Measurements from ENCODE around the gene ODC1. TPM values are rescaled to one million over a fixed set of nuclear protein-coding genes. Genes with fewer than 3 reads are reported as not detected.
A peak's percentile ranks its signal among the peaks of the same experiment; 100 is the strongest.

Gene ODC1
- polyA plus RNA-seq, 1 donor (not counting 4 experiments of a cell fraction or from before 2014, with no cell fraction given): 637 TPM

- peaks cover 2% of the 10 kb centered on the region for H4K20me1 ChIP-seq (ENCODE audit: control insufficient read depth, extremely low read depth, insufficient read depth, low read length)
- FAIRE-seq: no peak
- DNase-seq (ENCODE audit: low read depth, low spot score): no peak
- no peak overlapping the region for H3K4me2 ChIP-seq (ENCODE audit: control insufficient read depth, extremely low read depth, insufficient read depth, low read depth, low read length)
- H3K36me3 ChIP-seq (ENCODE audit: control insufficient read depth in 2 of 2, extremely low read depth in 1 of 2, insufficient read depth in 2 of 2, low read length in 2 of 2): peaks cover 2 to 10% of the 10 kb centered on the region in 2 experiments
- H3K9me3 ChIP-seq (ENCODE audit: control insufficient read depth, low read depth, low read length): no peaks in the 10 kb centered on the region
- H3K27me3 ChIP-seq (ENCODE audit: control insufficient read depth, extremely low read depth, insufficient read depth, low read length): no peaks in the 10 kb centered on the region
- no peak for TF ChIP-seq EZH2 (IDR thresholded peaks at IDR 0.05; ENCODE audit: low read length)
- no peak for TF ChIP-seq CTCF (optimal IDR thresholded peaks at IDR 0.05 in 1 of 3, IDR thresholded peaks at IDR 0.05 in 1 of 3, conservative IDR thresholded peaks at IDR 0.05 in 1 of 3; ENCODE audit: extremely low read depth in 1 of 3, insufficient read depth in 2 of 3, low read length in 3 of 3)
- peaks cover 4% of the 10 kb centered on the region for H3K9me1 ChIP-seq (ENCODE audit: control insufficient read depth, extremely low read depth, insufficient read depth, low read length)
- H3K4me3 ChIP-seq (ENCODE audit: control insufficient read depth in 2 of 3, extremely low read depth in 1 of 3, insufficient read depth in 2 of 3, low read depth in 1 of 3, low read length in 3 of 3): no peak overlapping the region
- H3K79me2 ChIP-seq (ENCODE audit: control insufficient read depth, insufficient read depth, low read length): no peaks in the 10 kb centered on the region
- H3K27ac ChIP-seq (ENCODE audit: control insufficient read depth, insufficient read depth, low read length): no peak overlapping the region
- no peak overlapping the region for H3K9ac ChIP-seq (ENCODE audit: control insufficient read depth, extremely low read depth, insufficient read depth, low read length)
- dilution Hi-C loops (cut with MboI; ENCODE audit: extremely low pct_ligation_motif_present, low sequenced_read_pairs): no loop called here
- no peak overlapping the region for H2AFZ ChIP-seq (ENCODE audit: control insufficient read depth, low read length)
- peaks cover 70% of the 10 kb centered on the region for H3K4me1 ChIP-seq (ENCODE audit: control insufficient read depth, extremely low read depth, insufficient read depth, low read length)
Measured at GRCh38 chr2:10410001-10410822, 37.9 kb downstream of the ODC1 start.

GRCh38 chr2:10408649-10409579, 39.2 kb downstream of the ODC1 start:
- FAIRE-seq (peak; percentile 64), DNase-seq (ENCODE audit: low read depth, low spot score) (no peak)
- Histone ChIP-seq H3K4me2 (ENCODE audit: control insufficient read depth, extremely low read depth, insufficient read depth, low read depth, low read length) (peak overlapping the region; percentile 79), H3K36me3 (ENCODE audit: control insufficient read depth in 2 of 2, extremely low read depth in 1 of 2, insufficient read depth in 2 of 2, low read length in 2 of 2) (peaks cover 2 to 14% of the 10 kb centered on the region in 2 experiments), H2AFZ (ENCODE audit: control insufficient read depth, low read length) (no peak overlapping the region), H3K27ac (ENCODE audit: control insufficient read depth, insufficient read depth, low read length) (peak overlapping the region; percentile 96), H3K9ac (ENCODE audit: control insufficient read depth, extremely low read depth, insufficient read depth, low read length) (peak overlapping the region; percentile 63), H3K27me3 (ENCODE audit: control insufficient read depth, extremely low read depth, insufficient read depth, low read length) (no peaks in the 10 kb centered on the region), H3K4me3 (ENCODE audit: control insufficient read depth in 2 of 3, extremely low read depth in 1 of 3, insufficient read depth in 2 of 3, low read depth in 1 of 3, low read length in 3 of 3) (peak overlapping the region in 2 of 3 experiments; percentile 15 to 26), H4K20me1 (ENCODE audit: control insufficient read depth, extremely low read depth, insufficient read depth, low read length) (peaks cover 2% of the 10 kb centered on the region), H3K4me1 (ENCODE audit: control insufficient read depth, extremely low read depth, insufficient read depth, low read length) (peaks cover 76% of the 10 kb centered on the region), H3K9me1 (ENCODE audit: control insufficient read depth, extremely low read depth, insufficient read depth, low read length) (peaks cover 4% of the 10 kb centered on the region), H3K79me2 (ENCODE audit: control insufficient read depth, insufficient read depth, low read length) (no peaks in the 10 kb centered on the region), H3K9me3 (ENCODE audit: control insufficient read depth, low read depth, low read length) (no peaks in the 10 kb centered on the region)
- dilution Hi-C loops (cut with MboI; ENCODE audit: extremely low pct_ligation_motif_present, low sequenced_read_pairs): no loop called here
- TF ChIP-seq CTCF (optimal IDR thresholded peaks at IDR 0.05 in 1 of 3, IDR thresholded peaks at IDR 0.05 in 1 of 3, conservative IDR thresholded peaks at IDR 0.05 in 1 of 3; ENCODE audit: extremely low read depth in 1 of 3, insufficient read depth in 2 of 3, low read length in 3 of 3): peak in 2 of 3 experiments; percentile 94 to 98
- no peak for TF ChIP-seq EZH2 (IDR thresholded peaks at IDR 0.05; ENCODE audit: low read length)
